IPS-18c (cell line): ENCODE results near the gene RAD51B.
"Not testable (repeated sequence)": the region's sequence is repeated elsewhere in the genome, so short reads cannot be mapped to it uniquely, and the experiment has no call there.

Experiments used
- H3K4me3 ChIP-seq: 2 replicates; pipeline ENCODE4 v1.7.0; 2013; ENCODE audit warnings: low read depth, mild to moderate bottlenecking, low read length, moderate library complexity; ENCODE audit not compliant: insufficient read depth
- H3K9me3 ChIP-seq: one replicate; pipeline ENCODE4 v1.6.1; 2013; ENCODE audit warnings: mild to moderate bottlenecking, low read length, moderate library complexity; ENCODE audit not compliant: control insufficient read depth, insufficient read depth

Gene RAD51B

GRCh38 chr14:68221046-68221445, 401.5 kb downstream of the RAD51B start:
- not testable (repeated sequence) for H3K4me3 ChIP-seq, H3K9me3 ChIP-seq

GRCh38 chr14:68222154-68222553, 402.6 kb downstream of the RAD51B start:
- H3K4me3 ChIP-seq, result no peak overlapping the region
- H3K9me3 ChIP-seq, result no peaks in the 10 kb centered on the region

GRCh38 chr14:68222726-68223125, 403.1 kb downstream of the RAD51B start:
- no peak overlapping the region for H3K4me3 ChIP-seq
- H3K9me3 ChIP-seq, result no peaks in the 10 kb centered on the region

- H3K9me3 ChIP-seq, result no peaks in the 10 kb centered on the region
- H3K4me3 ChIP-seq, result no peak overlapping the region
Observed at GRCh38 chr14:68223631-68224030, 404.1 kb downstream of the RAD51B start.

- H3K4me3 ChIP-seq, result no peak overlapping the region
- no peaks in the 10 kb centered on the region for H3K9me3 ChIP-seq
Observed at GRCh38 chr14:68225321-68225720, 405.7 kb downstream of the RAD51B start.

GRCh38 chr14:68226523-68226922, 406.9 kb downstream of the RAD51B start:
- Histone ChIP-seq H3K9me3 (no peaks in the 10 kb centered on the region), H3K4me3 (no peak overlapping the region)

- Histone ChIP-seq H3K4me3 (no peak overlapping the region), H3K9me3 (no peaks in the 10 kb centered on the region)
Observed at GRCh38 chr14:68228656-68229055, 409.1 kb downstream of the RAD51B start.

- Histone ChIP-seq H3K4me3 (no peak overlapping the region), H3K9me3 (no peaks in the 10 kb centered on the region)
Observed at GRCh38 chr14:68229423-68230100, 410.0 kb downstream of the RAD51B start.

- Histone ChIP-seq H3K4me3 (no peak overlapping the region), H3K9me3 (no peaks in the 10 kb centered on the region)
Observed at GRCh38 chr14:68230202-68230949, 410.8 kb downstream of the RAD51B start.

- no peaks in the 10 kb centered on the region for H3K9me3 ChIP-seq
- no peak overlapping the region for H3K4me3 ChIP-seq
Observed at GRCh38 chr14:68230950-68231717, 411.6 kb downstream of the RAD51B start.

GRCh38 chr14:68231898-68232297, 412.3 kb downstream of the RAD51B start:
- no peaks in the 10 kb centered on the region for H3K9me3 ChIP-seq
- no peak overlapping the region for H3K4me3 ChIP-seq

- Histone ChIP-seq H3K9me3 (no peaks in the 10 kb centered on the region), H3K4me3 (no peak overlapping the region)
Observed at GRCh38 chr14:68232300-68233055, 412.9 kb downstream of the RAD51B start.

- H3K4me3 ChIP-seq, result no peak overlapping the region
Observed at GRCh38 chr14:68233101-68233784, 413.7 kb downstream of the RAD51B start.

GRCh38 chr14:68234101-68234905, 414.7 kb downstream of the RAD51B start:
- Histone ChIP-seq H3K9me3 (no peaks in the 10 kb centered on the region), H3K4me3 (no peak overlapping the region)

More at GRCh38 chr14:68233101-68233784, 413.7 kb downstream of the RAD51B start:
- H3K9me3 ChIP-seq, result no peaks in the 10 kb centered on the region

GRCh38 chr14:68235011-68235410, 415.4 kb downstream of the RAD51B start:
- no peaks in the 10 kb centered on the region for H3K9me3 ChIP-seq
- H3K4me3 ChIP-seq, result no peak overlapping the region
